GM18502 (cell line): ENCODE results near the gene KIRREL3.
"Not testable (repeated sequence)": the region's sequence is repeated elsewhere in the genome, so short reads cannot be mapped to it uniquely, and the experiment has no call there.

Experiments
- ATAC-seq: cut with Tn5 transposase; IDR thresholded peaks from one replicate; pipeline ENCODE4 v1.9.1; 2021; ENCODE audit warnings: mild to moderate bottlenecking; ENCODE audit not compliant: unreplicated experiment, poor library complexity

The KIRREL3 gene

DNA sequence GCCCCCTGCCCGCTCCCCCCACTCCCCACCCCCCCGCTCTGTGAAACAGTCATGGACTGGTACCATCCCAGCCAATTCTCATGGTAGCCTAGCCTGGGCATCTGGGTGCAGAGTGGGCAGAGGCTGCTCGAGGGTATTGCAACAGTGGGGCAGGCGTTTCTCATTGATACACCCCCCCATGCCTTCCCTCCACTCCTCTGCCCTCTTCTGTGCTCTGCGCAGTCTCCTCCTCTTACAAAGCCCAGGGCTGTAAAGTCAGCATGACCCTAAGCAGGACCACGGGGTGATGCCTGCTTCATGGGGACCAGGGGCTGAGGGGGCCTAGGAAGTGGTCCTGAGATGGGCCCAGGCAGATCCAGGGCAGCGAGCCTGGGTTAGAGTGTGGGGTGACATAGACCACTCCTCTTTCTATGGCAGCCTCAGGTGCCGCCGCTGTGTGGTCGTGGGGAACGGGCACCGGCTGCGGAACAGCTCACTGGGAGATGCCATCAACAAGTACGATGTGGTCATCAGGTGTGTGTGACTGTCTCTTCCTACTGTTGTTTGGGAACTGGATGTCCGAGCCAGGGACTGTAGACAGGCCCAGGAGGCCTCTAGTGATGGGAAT, 592.8 kb downstream of the KIRREL3 start:
- ATAC-seq: no peak

DNA sequence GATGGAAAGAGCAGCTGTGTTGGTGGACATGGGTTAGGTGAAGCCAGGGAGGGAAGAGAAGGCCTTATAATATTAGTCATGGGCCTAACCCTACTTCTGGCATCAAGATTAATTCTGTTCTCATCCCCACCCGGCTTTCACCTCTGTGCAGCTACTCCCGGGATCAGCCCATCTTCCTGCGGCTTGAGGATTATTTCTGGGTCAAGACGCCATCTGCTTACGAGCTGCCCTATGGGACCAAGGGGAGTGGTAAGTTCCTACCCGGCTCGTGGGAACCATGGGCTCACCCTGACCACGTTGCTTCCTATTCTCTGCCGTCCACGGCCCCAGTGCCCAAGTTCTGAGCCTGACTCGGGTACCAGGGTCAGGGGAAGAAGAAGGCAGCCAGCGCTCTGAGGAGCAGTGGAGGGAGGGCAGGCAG, 593.5 kb downstream of the KIRREL3 start:
- no peak for ATAC-seq

DNA sequence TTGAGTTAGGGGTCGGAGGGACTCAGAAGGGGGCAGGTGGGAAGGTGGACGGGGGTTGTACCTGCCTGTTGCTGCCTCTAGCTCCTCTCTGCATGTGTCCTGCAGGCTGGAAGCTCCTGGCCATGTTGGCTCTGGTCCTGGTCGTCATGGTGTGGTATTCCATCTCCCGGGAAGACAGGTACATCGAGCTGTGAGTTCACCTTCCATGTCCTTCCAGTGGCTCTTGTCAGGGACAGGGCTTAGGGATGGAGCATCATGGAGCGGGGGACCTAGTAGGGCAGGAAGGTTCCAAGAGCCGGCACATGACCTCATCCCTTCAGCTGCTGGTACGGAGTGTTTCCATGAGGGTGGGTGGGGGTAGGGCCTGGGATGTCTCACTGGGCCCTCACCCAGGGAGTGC, 594.2 kb downstream of the KIRREL3 start:
- ATAC-seq: no peak

DNA sequence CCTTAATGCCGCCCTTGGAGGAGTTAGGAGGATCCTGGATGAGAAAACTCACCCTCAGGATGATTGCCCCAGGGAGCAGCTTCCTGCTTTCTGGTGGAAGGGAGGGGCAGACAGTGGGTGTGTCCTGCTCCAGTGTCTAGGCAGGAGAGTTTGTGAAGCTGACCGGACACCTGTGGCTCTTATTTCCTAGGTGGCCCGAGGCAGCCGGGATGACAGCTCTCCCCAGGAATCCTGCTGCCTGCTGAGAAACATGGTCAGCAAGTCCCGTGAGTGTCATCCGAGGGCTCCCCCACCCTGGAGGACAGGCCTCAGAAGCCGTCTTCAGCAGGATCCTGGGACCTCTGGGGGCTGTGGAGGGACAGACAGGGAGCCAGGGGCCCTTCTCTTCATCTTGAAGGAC, 594.7 kb downstream of the KIRREL3 start:
- ATAC-seq: no peak

DNA sequence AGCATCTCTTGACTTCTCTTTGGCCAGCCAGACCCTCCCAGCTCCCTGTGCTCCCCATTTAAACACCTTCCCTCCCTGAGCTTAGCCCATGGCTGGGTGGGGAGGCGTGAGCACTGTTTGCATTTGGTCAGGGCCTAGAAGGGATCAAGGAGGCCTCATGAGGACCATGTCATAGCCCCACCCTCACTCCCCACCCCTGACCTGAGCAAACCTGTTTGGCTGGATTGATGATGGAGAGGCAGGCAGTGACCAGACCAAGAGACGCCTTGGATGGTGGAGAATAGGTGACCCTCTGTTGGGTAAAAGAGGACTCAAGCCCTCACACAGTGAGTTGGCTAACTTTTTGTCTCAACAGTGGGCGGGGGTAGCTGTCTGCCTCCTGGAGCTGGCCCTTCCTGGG, 595.2 kb downstream of the KIRREL3 start:
- no peak for ATAC-seq

DNA sequence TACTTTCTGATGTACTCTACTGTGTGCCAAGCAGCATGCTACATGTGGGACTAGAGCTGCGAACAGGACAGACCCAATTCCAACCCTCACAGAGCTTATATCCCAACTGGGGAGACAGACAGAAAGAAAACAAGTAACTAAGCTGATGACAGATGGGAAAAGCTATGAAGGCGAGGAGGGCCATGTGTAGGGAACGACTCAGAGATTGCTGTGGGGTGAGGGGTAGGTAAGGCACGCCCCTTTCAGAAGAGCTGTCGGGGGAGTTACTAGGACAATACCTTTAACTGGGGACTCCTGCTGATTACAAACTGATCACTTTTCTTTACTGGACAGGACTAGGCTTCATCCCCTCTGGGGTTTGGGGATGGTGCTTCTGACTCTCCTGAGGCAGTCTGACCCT, 596.2 kb downstream of the KIRREL3 start:
- ATAC-seq: no peak

DNA sequence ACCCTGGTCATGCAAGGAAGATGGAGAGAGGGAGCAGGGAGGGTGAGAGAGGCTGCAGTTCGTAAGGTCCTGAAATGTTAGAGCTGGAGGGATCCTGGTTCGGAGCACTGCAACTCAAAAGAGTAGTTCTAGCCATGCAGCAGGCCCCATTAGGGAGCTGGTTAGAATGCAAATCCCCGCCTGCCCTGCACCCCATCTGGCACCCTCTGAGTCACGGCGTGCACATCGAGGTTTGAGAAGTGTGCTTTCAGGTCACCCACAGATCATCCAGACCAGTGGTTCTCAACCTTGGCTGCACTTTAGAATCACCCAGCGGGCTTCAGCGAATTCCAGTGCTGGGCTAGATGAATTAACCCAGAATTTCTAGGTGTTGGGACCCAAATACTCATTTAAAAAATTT, 596.9 kb downstream of the KIRREL3 start:
- ATAC-seq: peak; percentile 97

DNA sequence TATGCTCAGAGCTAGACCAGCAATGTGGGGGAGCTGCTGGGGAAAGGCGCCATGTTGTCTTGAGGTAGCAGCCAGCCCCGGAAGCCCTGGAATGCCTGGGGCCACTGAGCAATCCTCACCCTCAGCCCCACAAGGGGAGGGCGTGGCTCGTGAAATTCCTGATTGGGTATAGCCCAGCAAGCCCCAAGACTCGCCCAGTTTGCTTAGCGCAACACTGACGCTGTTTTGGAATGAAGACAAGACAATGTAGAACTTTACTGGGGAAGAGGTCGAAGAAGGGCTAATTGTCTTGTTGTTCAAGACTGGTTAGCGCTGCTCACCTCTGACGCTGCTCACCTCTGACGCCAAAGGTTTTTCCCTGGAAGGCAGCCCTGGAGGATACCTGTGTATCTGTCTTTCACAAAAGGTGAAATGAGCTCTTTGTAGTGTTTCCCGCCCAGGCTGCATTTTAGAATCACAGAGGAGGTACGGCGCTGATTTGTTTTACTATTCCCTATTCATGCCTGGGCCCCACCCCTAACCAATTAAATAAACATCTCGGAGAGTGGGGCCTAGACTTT, 597.5 kb downstream of the KIRREL3 start:
- ATAC-seq: no peak

DNA sequence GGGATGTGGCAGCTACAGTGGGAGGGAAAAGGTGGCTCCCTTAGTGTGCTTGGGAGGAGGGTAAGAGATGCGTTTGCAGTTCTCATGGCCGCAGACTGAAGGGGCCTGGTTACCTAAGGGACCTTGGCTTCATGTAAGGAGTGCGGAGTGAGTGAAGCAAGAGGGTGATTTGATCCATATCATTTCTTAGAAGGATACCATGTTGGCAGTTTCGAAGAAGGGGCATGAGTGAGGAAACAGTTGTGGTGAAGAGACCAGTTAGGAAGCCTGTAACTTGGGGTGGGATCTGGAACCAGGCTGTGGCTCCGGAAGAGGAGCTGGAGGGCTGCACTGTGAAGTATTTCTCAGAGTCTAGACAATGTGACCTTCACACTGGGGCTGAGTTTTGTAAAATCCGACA, 600.1 kb downstream of the KIRREL3 start:
- ATAC-seq: no peak

DNA sequence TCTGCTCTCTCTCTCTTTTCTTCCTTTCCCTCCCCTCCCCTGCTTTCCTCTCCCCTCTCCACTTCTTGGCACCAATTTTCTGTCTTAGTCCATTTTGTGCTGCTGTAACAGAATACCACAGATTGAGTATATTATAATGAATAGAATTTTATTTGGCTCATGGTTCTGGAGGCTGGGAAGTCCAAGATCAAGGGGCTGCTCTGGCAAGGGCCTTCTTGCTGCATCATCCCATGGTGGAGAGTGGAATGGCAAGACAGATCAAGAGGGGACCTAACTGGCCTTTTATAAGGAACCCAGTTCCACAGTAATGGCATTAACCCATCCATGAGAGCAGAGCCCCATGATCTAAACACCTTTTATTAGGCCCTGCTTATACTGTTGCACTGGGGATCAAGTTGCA, 600.6 kb downstream of the KIRREL3 start:
- no peak for ATAC-seq

DNA sequence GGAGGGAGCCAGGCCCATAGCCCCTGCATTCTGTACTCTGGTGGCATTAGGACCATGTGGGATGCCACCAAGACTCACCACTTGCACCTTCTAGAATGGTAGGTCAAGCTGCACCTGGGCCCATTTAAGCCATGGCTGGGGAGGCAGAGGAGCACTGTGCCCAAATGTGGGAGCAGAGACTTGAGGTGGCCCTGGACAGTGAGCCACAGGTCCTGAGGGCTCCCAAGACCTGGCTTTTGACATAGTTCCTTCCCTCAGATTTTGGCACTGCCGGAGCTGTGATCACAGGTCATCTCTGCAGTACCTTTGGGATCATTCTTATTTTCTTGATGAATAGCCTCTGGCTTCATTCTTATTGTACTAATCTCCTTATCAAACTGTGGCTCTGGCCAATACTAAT, 601.8 kb downstream of the KIRREL3 start:
- no peak for ATAC-seq

DNA sequence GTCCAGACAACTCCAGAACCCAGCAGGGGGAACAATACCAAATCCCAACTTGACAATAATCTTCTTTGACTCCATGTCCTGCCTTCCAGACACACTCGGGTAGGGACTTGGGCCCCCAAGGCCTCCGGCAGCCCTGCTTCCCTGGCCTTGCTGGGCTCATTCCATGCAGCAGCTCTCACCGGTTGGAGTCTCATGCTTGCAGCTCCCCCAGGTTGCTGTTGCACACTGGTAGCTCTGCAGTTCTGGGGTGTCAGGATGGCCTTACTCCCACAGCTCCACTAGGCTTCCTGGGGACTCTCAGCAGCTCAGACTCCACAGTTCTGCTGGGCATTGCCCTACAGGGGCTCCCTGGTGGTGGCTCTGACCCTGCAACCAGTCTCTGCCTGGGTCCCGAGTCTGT, 602.3 kb downstream of the KIRREL3 start:
- ATAC-seq: no peak

DNA sequence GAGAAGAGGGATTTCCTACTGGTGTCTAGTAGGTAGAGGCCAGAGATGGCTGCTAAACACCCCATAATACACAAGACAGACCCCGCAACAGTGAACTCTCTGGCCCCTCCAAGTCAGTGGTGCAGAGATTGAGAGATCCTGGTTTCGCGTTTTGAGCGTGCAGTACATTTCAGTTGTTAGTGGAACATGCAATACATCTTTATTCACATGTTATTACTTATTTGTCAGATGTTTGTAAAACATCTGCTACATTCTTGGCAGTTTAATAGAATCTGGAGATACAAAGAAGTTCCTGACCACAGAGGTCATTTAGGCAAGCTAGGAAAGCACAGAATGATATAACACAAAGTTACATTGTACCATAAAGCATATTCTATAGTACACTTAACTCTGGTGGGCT, 603.6 kb downstream of the KIRREL3 start:
- no peak for ATAC-seq

DNA sequence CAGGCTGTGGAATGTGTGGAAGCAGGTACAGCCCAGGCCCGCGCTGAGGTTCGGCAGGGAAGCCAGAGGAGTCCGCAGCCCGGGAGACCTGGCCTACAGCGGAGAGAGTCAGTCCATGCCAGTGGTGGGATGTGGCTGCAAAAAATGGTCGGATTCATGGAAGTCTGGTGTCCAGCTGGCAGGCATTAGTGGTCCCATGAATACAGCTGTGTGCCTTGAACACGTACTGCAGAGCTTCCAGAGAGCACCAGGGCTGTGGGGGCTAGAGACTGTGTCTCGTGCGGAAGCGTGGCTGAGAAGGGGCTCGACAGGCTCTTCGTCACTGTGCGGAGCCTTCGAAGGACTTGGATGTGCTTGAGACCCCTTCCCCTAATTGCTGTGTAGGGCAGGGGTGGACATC, 604.3 kb downstream of the KIRREL3 start:
- ATAC-seq: not testable (repeated sequence)

DNA sequence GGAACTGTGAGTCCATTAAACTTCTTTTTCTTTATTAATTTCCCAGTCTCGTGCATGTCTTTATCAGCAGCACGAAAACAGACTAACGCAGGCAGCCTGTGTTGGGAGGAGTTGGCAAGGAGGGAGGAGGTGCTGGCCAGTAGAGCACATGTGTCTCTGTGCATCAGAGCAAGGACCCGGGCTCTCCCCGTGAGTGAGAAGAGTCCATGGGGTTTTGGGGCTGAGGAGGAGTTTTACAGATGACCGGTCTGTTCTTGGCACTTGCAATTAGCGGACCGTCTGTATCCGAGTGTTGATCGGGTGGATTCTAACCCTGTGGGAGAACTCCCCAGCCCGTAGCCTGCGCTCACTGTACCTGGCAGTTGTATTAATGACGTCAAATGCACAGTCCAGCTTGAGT, 604.8 kb downstream of the KIRREL3 start:
- not testable (repeated sequence) for ATAC-seq

DNA sequence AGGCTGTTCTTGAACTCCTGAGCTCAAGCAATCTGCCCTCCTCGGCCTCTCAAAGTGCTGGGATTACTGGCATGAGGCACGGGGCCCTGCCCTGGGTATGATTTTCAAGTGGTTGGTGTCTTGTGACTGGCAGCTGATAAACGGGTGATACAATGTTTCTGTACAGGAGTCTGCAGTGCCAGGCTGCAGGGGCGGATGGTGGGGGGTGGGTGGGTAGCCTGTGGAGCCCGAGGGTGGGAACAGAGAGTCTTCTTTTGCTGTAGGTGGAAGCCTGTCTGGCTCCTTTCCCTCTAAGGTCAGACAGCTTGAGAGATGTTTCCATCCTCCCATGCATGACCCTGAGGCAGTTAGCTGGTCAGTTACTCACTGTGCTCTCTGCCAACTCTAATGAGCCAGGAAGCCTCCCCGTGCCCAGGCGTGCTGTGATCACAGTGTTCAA, 605.9 kb downstream of the KIRREL3 start:
- ATAC-seq: not testable (repeated sequence)

DNA sequence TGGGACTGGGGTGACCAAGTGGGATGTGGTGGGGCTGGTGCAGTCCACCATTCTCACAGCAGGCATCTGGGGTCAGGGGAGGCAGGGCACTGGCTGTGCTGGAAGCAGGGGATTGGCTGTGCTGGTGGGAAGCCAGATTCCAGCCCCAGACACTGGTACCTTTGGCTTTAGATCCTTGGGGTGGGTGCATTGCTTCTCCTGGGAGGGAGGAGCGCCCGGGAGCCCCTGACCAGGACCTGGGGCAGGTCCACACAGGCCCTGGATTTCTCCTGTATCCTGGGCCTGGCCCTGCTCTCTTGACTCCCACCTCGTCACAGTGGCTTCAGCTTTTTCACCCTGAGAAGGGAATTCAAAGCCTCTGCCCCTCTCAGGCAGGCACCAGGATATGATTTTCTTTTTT, 606.5 kb downstream of the KIRREL3 start:
- ATAC-seq: no peak

DNA sequence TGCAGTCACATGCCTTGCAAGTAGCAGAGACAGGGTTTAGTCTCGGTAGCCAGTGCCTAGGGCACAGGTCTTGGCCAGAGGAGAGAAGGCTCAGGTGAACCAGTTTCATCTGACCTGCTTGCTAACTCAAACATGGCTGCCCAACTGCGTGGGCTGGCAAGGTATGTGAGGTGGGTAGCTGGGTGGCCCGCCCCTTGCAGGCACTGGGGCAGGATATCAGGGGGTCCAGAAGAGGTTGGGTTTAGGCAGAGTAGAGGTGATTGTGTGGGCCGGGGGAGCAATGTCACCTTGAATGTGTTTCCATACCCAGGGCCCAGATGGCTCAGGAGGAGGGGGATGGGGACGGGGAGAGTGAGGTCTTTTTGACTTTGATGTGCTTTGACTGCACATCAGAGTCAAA, 607.4 kb downstream of the KIRREL3 start:
- ATAC-seq: no peak

DNA sequence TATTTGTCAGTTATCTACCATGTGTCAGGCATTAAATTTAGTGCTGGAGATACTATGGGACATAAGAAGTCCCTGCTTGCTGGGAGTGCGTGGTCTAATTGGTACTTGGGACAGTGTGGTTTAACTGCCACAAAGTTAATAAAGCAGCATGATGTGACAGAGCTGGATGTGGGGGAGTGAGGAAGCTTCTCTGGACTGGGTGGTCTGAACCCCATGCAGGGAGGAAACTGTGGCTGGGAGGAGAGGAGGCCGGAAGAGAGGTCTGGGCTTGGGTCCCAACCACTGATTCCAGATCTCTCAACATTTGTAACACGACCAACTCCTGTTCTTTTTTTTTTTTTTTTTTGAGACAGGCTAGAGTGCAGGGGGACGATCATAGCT, 607.9 kb downstream of the KIRREL3 start:
- ATAC-seq: peak; percentile 37

DNA sequence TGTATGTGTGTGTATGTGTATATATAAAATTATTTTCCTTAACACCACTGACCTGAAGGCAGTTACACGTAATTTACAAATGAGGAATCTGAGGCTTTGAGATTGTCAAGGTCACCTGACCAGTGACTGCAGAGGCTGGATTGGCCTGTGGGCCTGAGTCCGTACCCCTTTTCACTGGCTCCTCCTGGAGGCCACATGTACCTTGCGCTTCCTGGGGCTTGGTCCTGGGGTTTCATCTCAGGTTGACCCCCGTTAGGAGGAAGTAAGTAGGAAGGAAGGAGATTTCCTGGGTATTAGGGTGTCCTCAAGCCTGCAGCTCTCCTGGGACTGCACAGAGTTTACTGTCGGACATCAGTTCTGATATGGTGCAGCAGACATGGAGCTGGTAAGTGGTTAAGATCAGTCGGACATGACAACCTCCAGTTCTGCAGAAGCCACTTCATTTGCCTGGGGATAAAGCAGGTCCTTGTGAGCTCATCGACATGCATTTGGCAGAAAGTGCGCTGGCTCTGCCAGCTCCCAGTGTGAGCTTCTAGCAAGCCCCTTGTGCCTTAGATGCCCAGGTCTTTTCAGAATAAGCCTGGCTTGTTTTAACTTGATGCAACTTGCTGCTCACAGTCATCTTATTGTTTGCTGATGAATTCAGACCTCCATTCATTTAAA, 608.5 kb downstream of the KIRREL3 start:
- ATAC-seq: peak; percentile 72

DNA sequence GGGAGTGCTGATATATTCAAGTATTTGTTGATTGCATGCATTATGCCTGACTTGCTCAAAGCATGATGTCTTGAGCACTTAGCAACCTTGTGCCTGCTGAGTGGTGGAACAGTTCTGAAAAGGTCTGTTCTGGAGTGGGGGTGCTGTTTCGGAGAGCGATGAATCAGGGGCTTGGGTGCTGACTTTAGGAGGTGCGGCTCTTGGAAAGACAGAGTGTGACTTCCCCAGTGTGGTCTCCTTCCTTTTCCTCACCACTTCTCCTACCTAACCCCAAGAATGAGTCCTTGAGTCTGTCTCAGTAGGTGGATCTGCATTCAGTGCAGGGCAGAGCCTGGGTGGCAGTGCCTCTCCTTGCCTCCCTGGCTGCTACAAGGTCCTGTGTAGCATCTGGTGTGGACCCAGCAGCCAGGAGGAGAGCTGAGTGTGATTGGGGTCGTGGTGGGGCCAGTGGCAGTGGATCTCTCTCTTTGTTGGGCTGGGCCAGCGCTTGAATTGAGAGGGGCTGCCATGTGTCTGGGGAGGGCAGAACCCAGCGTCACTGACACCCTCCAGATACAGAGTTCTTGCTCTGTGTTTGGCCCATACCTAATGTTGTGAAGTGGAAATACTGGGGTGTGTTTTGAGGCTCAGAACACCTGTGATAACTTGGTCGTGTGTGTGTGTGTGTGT, 609.1 kb downstream of the KIRREL3 start:
- ATAC-seq: no peak
